RKO (cell line): ENCODE data around the gene GPR153.
"Not testable (repeated sequence)": the region's sequence is repeated elsewhere in the genome, so short reads cannot be mapped to it uniquely, and the experiment has no call there.

ENCODE experiments used
- DNase-seq: peaks from one replicate; pipeline ENCODE4 v3.0.0-alpha.2; 2016; ENCODE audit warnings: low spot score

The GPR153 gene

GRCh38 chr1:6233376-6233775 lies 27.5 kb downstream of the GPR153 start:
- no peak for DNase-seq

GRCh38 chr1:6225651-6226050 lies 35.2 kb downstream of the GPR153 start:
- DNase-seq = no peak

- no peak for DNase-seq
Observed at GRCh38 chr1:6224718-6225117, 36.2 kb downstream of the GPR153 start.

GRCh38 chr1:6223617-6224016 lies 37.3 kb downstream of the GPR153 start:
- no peak for DNase-seq

- no peak for DNase-seq
Observed at GRCh38 chr1:6222636-6223035, 38.3 kb downstream of the GPR153 start.

GRCh38 chr1:6221210-6221784 lies 39.6 kb downstream of the GPR153 start:
- no peak for DNase-seq

- DNase-seq = no peak
Observed at GRCh38 chr1:6220236-6220635, 40.7 kb downstream of the GPR153 start.

GRCh38 chr1:6219641-6220040 lies 41.3 kb downstream of the GPR153 start:
- not testable (repeated sequence) for DNase-seq

GRCh38 chr1:6218375-6219164 lies 42.3 kb downstream of the GPR153 start:
- DNase-seq = no peak

GRCh38 chr1:6212193-6212959 lies 48.5 kb downstream of the GPR153 start:
- no peak for DNase-seq

GRCh38 chr1:6211731-6212130 lies 49.2 kb downstream of the GPR153 start:
- no peak for DNase-seq

- DNase-seq = no peak
Observed at GRCh38 chr1:6210591-6211355, 50.1 kb downstream of the GPR153 start.

- DNase-seq = no peak
Observed at GRCh38 chr1:6209661-6210580, 51.0 kb downstream of the GPR153 start.

GRCh38 chr1:6208723-6209660 lies 51.9 kb downstream of the GPR153 start:
- no peak for DNase-seq

GRCh38 chr1:6207921-6208320 lies 53.0 kb downstream of the GPR153 start:
- DNase-seq = no peak

GRCh38 chr1:6207075-6207885 lies 53.6 kb downstream of the GPR153 start:
- DNase-seq = no peak

- no peak for DNase-seq
Observed at GRCh38 chr1:6206520-6206855, 54.4 kb downstream of the GPR153 start.

GRCh38 chr1:6205849-6206519 lies 54.9 kb downstream of the GPR153 start, which contains the start of gene RNF207:
Gene RNF207 (plus strand): TSS chr1:6206119. CDS start chr1:6206536, 417 bp downstream.
- DNase-seq = peak; percentile 75

GRCh38 chr1:6202256-6202655 lies 58.6 kb downstream of the GPR153 start:
- DNase-seq = no peak
